ENCODE data around the gene TAF1C.

DNA sequence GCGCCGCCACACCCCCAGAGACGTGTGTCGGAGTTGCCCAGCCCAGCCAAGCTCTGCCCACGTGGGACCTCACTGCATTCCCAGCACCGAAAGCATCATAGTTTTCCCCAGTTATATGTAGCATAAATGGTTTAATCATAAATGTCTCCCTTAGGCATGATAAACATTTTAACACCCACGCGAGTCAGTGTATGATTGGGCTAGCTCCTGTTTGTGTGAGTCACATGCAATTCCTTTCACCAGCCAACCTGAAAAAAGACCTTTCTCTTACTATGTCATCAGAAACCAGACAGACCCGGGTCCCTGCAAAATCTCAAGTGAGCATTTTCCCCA lies 9.2 kb downstream of the TAF1C start:
- TF ChIP-seq, protein P1, sequence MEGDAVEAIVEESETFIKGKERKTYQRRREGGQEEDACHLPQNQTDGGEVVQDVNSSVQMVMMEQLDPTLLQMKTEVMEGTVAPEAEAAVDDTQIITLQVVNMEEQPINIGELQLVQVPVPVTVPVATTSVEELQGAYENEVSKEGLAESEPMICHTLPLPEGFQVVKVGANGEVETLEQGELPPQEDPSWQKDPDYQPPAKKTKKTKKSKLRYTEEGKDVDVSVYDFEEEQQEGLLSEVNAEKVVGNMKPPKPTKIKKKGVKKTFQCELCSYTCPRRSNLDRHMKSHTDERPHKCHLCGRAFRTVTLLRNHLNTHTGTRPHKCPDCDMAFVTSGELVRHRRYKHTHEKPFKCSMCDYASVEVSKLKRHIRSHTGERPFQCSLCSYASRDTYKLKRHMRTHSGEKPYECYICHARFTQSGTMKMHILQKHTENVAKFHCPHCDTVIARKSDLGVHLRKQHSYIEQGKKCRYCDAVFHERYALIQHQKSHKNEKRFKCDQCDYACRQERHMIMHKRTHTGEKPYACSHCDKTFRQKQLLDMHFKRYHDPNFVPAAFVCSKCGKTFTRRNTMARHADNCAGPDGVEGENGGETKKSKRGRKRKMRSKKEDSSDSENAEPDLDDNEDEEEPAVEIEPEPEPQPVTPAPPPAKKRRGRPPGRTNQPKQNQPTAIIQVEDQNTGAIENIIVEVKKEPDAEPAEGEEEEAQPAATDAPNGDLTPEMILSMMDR (conservative IDR thresholded peaks at IDR 0.05; ENCODE audit: low read depth, low read length), result no peak
- TF ChIP-seq RFX5 (IDR thresholded peaks at IDR 0.05; ENCODE audit: low read depth, low read length) (peak; percentile 81), SMC3 (IDR thresholded peaks at IDR 0.05; ENCODE audit: low read depth, low read length) (no peak), POLR2A (IDR thresholded peaks at IDR 0.05; ENCODE audit: low read depth, low read length) (no peak)
